ENCODE results near the gene DUSP11.

DUSP11 gene

GRCh38 chr2:73779467-73780236 lies at the start of gene DUSP11:
Gene DUSP11 (minus strand): TSS chr2:73780103. CDS start chr2:73779974, 129 bp downstream.
- TF ChIP-seq CTCF (IDR thresholded peaks at IDR 0.05; ENCODE audit: insufficient read depth, missing control alignments) = peak; percentile 90
- FAIRE-seq = peak; percentile 29
- DNase-seq (ENCODE audit: insufficient read length, low spot score) = peak; percentile 83

DNA sequence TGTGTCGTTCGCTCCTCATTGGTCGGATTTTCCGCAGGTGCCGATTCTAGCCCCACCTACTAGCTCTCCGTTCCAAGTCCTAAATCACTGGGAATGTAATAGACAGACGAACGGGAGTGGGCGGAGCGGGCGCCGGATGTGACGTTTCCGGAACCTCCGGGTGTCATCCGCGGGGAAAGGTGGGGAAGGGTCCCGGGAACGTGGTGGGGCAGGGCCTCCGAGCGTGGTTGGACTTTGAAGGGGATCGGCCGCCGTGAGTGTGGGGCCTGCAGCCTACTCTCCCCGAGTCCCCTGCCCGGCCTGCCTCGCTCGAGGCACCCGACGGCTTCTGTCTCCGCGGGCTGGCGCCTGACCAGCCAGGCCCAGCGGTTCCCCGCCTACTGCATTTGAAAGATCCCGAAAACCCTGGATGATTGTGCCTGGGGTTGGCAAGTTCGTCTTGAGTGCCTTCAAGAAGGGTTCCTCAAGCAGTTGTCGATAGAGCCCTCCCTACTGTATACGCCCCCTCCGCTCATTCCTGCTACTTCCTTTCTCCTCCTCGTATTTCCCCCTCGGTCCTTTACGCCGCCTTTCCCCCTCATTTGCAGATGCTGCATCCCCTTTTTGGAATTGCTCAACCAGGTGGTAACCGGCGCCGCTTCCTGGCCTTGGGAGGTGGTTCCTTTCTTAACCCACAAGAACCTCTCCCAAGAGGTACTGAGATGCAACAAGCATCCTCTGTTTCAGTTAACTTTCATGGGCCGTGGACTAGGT lies 49.1 kb upstream of the DUSP11 start, which contains the start of gene STAMBP:
Gene STAMBP, plus strand, starts transcription at position 144 of the 753 bp plus-strand sequence. CDS start 1,896 bp downstream, outside the sequence.
- FAIRE-seq = no peak
- peak; percentile 81 for DNase-seq (ENCODE audit: insufficient read length, low spot score)
- TF ChIP-seq CTCF (IDR thresholded peaks at IDR 0.05; ENCODE audit: insufficient read depth, missing control alignments) = no peak

DNA sequence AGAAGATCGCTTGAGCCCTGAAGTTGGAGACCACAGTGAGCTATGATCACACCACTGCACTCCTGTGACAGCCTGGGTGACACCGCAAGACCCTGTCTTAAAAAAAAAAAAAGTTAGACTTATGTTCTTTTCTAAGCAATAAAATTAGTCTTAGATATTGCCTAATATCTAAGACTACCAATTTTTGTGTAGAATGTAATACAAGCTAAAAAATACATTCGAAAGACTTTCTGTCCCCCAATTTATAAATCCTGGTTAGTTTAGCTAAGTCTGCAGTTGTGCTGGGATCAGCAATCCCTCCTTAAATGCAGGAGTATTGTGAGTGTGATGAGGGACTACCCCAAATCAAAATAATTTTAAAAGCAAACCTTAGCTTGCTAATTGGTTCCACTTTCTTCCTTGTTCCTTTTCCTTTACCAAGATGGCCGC lies 48.5 kb upstream of the DUSP11 start:
- FAIRE-seq = no peak
- no peak for DNase-seq (ENCODE audit: insufficient read length, low spot score)
- no peak for TF ChIP-seq CTCF (IDR thresholded peaks at IDR 0.05; ENCODE audit: insufficient read depth, missing control alignments)

DNA sequence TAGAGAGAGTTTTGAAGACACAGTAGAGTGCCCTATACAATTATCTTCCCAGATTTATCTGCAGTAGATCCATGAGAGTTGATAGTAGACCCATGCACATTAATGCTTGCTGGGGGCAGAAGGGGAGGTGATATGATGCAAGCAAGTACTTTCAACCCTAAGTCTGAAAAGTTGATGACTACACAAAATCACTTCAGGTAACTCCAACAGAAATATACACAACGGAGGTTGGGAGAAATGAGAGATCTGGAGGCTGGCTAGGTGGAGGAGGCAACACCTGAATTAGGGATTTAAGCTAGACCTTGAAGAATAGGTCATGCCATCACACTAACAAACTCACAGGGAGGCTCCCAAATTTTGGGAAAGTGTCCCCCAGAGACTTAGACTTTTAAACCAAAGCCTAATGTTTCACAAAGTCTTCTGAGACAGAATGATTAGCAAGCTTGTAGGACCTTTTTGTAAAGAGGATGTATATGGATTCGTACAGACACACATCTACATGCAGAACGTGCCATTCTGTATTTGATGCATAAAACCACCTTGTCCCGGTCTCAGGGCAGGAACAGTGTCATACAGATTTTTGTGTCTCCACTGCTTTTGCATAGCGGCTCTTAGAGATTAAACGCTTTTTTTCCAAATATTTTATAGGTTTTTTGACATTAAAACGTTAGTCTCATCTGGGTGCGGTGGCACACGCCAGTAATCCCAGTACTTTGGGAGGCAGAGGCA lies 47.9 kb upstream of the DUSP11 start:
- TF ChIP-seq CTCF (IDR thresholded peaks at IDR 0.05; ENCODE audit: insufficient read depth, missing control alignments) = no peak
- FAIRE-seq = no peak
- DNase-seq (ENCODE audit: insufficient read length, low spot score) = no peak

- no peak for FAIRE-seq
- TF ChIP-seq CTCF (IDR thresholded peaks at IDR 0.05; ENCODE audit: insufficient read depth, missing control alignments) = peak; percentile 33
- DNase-seq (ENCODE audit: insufficient read length, low spot score) = no peak
Observed at GRCh38 chr2:73827018-73827417, 47.1 kb upstream of the DUSP11 start.

DNA sequence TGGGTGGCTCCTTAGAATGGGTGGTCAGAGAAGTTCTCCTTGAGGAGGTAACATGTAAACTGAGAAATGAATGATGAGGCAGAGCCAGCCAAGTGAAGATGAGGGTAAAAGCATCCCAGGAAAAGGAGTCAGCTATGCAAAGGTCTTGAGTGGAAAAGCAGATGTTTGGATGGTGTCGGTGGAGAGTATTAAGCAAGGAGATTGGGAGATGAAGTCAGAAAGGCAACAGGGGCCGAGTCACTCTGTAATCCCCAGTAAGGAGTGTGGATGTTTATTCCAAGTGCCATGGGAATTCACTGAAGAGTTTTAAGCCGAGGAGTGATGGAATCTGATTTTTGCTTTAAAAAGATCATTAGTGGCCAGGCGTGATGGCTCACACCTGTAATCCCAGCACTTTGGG lies 45.5 kb upstream of the DUSP11 start:
- TF ChIP-seq CTCF (IDR thresholded peaks at IDR 0.05; ENCODE audit: insufficient read depth, missing control alignments) = no peak
- no peak for DNase-seq (ENCODE audit: insufficient read length, low spot score)
- FAIRE-seq = no peak

Measured in D721Med (cell line).